Measurements from ENCODE around the gene RWDD4. TPM values are rescaled to one million over a fixed set of nuclear protein-coding genes. Genes with fewer than 3 reads are reported as not detected.

RWDD4 gene
- total RNA-seq, 1 donor from 2014 or later: 20.6 TPM

DNA sequence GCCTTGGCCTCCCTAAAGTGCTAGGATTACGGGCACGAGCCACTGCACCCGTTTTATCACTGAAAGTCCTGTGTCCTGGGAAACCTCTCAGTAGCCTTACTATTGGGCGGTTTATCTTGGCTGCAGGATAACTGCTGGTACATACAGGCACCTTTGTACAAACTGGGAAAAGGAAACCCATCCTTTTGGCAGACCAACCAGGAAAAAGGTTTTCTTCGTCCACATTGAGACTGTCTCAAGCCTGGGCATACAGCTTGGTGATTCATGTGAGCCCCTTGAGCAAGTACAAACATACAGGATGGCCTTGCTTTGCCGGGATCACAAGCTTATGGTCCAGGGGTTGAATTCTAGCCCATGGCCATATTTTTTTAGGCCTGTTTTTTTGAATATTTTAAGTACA, 32.8 kb downstream of the RWDD4 start:
- Mint-ChIP-seq H3K4me3 (ENCODE audit: unreplicated experiment) (no peak overlapping the region), H3K4me1 (ENCODE audit: unreplicated experiment) (no peaks in the 10 kb centered on the region), H3K9me3 (ENCODE audit: unreplicated experiment) (no peaks in the 10 kb centered on the region), H3K27ac (ENCODE audit: unreplicated experiment) (no peak overlapping the region), H3K36me3 (ENCODE audit: unreplicated experiment) (no peaks in the 10 kb centered on the region), H3K27me3 (ENCODE audit: unreplicated experiment) (no peaks in the 10 kb centered on the region)
- TF ChIP-seq, protein P1, sequence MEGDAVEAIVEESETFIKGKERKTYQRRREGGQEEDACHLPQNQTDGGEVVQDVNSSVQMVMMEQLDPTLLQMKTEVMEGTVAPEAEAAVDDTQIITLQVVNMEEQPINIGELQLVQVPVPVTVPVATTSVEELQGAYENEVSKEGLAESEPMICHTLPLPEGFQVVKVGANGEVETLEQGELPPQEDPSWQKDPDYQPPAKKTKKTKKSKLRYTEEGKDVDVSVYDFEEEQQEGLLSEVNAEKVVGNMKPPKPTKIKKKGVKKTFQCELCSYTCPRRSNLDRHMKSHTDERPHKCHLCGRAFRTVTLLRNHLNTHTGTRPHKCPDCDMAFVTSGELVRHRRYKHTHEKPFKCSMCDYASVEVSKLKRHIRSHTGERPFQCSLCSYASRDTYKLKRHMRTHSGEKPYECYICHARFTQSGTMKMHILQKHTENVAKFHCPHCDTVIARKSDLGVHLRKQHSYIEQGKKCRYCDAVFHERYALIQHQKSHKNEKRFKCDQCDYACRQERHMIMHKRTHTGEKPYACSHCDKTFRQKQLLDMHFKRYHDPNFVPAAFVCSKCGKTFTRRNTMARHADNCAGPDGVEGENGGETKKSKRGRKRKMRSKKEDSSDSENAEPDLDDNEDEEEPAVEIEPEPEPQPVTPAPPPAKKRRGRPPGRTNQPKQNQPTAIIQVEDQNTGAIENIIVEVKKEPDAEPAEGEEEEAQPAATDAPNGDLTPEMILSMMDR (IDR thresholded peaks at IDR 0.05): no peak
- no peak for DNase-seq (ENCODE audit: extremely low spot score, unreplicated experiment)

DNA sequence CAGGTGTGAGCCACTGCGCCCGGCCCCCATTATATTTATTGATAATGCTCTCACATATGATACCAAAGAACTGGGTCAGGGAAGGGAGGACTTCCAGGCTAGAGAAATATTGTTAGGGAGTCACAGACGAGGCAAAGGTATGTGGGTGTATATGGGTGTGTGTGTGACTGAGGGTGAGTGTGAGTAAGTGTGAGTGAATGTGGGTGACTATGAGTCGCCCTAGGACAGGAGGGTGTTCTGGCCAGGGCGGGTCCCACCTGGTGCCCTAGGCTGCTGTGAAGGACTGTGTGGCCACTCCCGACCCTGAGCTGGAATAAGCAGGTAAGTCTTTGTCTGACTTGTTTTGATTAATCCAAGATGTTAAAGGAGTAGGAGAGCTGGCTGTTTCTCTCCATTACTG, 34.4 kb downstream of the RWDD4 start:
- H3K9me3 Mint-ChIP-seq (ENCODE audit: unreplicated experiment): no peaks in the 10 kb centered on the region
- H3K36me3 Mint-ChIP-seq (ENCODE audit: unreplicated experiment): no peaks in the 10 kb centered on the region
- TF ChIP-seq, protein P1 (IDR thresholded peaks at IDR 0.05): no peak
- H3K27me3 Mint-ChIP-seq (ENCODE audit: unreplicated experiment): no peaks in the 10 kb centered on the region
- no peak overlapping the region for H3K4me3 Mint-ChIP-seq (ENCODE audit: unreplicated experiment)
- no peak for DNase-seq (ENCODE audit: extremely low spot score, unreplicated experiment)
- H3K4me1 Mint-ChIP-seq (ENCODE audit: unreplicated experiment): no peaks in the 10 kb centered on the region
- H3K27ac Mint-ChIP-seq (ENCODE audit: unreplicated experiment): no peak overlapping the region

DNA sequence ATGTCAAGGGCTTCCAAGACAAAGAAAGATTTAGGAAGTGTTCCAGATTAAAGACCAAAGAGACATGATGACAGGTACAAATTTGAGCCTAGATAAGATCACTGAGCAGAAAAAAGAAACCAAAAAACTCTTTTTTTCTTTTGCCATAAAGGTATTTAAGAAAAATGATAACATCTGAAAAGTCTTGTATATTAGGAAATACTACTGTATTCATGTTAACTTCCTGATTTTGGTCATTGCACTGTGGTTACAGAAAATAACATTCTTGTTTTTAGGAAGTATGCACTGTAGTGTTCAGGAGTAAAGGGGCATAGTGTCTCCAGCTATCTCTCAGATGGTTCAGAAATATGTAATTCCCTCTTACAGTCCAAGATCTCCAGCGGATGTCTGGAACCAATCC, 37.1 kb downstream of the RWDD4 start:
- Mint-ChIP-seq H3K4me1 (ENCODE audit: unreplicated experiment) (no peaks in the 10 kb centered on the region), H3K27me3 (ENCODE audit: unreplicated experiment) (no peaks in the 10 kb centered on the region), H3K9me3 (ENCODE audit: unreplicated experiment) (no peaks in the 10 kb centered on the region), H3K27ac (ENCODE audit: unreplicated experiment) (no peak overlapping the region), H3K4me3 (ENCODE audit: unreplicated experiment) (no peak overlapping the region), H3K36me3 (ENCODE audit: unreplicated experiment) (no peaks in the 10 kb centered on the region)
- no peak for DNase-seq (ENCODE audit: extremely low spot score, unreplicated experiment)
- TF ChIP-seq, protein P1 (IDR thresholded peaks at IDR 0.05): no peak

DNA sequence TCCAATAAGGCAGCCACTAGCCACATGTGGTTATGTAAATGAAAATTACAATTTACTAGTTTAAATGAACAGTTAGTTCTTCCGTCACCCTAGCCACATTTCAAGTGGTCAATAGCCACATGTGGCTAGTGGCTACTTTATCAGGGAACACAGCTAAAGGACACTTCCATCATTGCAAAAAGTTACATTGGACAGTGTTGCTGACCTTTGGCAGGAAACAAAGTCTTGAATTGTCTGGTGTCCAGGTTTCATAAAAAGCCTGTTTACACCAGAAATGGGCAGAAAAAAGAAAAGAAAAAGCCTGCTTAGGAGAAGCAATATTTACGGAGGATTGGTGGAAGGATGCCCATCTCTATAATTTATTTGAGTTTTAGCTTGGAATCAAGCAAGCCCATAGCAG, 38.6 kb downstream of the RWDD4 start:
- no peak overlapping the region for H3K4me3 Mint-ChIP-seq (ENCODE audit: unreplicated experiment)
- TF ChIP-seq, protein P1 (IDR thresholded peaks at IDR 0.05): no peak
- no peaks in the 10 kb centered on the region for H3K9me3 Mint-ChIP-seq (ENCODE audit: unreplicated experiment)
- H3K27me3 Mint-ChIP-seq (ENCODE audit: unreplicated experiment): no peaks in the 10 kb centered on the region
- DNase-seq (ENCODE audit: extremely low spot score, unreplicated experiment): no peak
- no peak overlapping the region for H3K27ac Mint-ChIP-seq (ENCODE audit: unreplicated experiment)
- H3K36me3 Mint-ChIP-seq (ENCODE audit: unreplicated experiment): no peaks in the 10 kb centered on the region
- H3K4me1 Mint-ChIP-seq (ENCODE audit: unreplicated experiment): no peaks in the 10 kb centered on the region

DNA sequence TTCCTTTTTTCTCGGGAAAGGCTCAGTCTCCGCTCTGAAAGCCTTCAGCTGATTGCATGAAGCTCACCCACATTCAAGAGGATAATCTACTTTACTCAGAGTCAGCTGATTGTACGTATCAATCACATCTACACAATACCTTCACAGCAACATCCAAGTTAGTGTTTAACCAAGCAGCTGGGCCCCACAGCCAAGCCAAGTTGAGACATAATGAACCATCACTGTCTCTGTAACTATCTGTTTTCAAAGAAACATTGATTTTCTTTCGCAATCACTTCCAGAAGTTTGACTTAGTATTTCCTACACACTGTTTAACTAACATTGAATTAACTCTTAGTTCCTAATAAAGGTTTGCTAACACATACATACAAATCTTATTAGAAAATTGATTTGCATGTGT, 40.3 kb downstream of the RWDD4 start:
- no peaks in the 10 kb centered on the region for H3K27me3 Mint-ChIP-seq (ENCODE audit: unreplicated experiment)
- no peak for DNase-seq (ENCODE audit: extremely low spot score, unreplicated experiment)

More for the DNA sequence above, 40.3 kb downstream of the RWDD4 start:
- TF ChIP-seq, protein P1 (IDR thresholded peaks at IDR 0.05): no peak
- Mint-ChIP-seq H3K4me3 (ENCODE audit: unreplicated experiment) (no peak overlapping the region), H3K9me3 (ENCODE audit: unreplicated experiment) (no peaks in the 10 kb centered on the region), H3K27ac (ENCODE audit: unreplicated experiment) (no peak overlapping the region), H3K36me3 (ENCODE audit: unreplicated experiment) (no peaks in the 10 kb centered on the region), H3K4me1 (ENCODE audit: unreplicated experiment) (no peaks in the 10 kb centered on the region)

Data from osteocyte (in vitro differentiated cells).